ENCODE measurements around the gene B2M. TPM values are rescaled to one million over a fixed set of nuclear protein-coding genes. Genes with fewer than 3 reads are reported as not detected.

Gene B2M
- total and polyA plus RNA-seq, 2 of the 13 experiments (the other 11 are each of a cell fraction or from before 2014, with no cell fraction given) = 784 to 857 TPM

- no peak for TF ChIP-seq NFIC (IDR thresholded peaks at IDR 0.05; ENCODE audit: low read length)
- TF ChIP-seq ZGPAT (CRISPR knock-in tag; IDR thresholded peaks at IDR 0.05) = no peak
- no peak for TF ChIP-seq NR2C2 (CRISPR knock-in tag; IDR thresholded peaks at IDR 0.05; ENCODE audit: borderline replicate concordance)
- no peak for TF ChIP-seq EHMT2 (IDR thresholded peaks at IDR 0.05; ENCODE audit: borderline replicate concordance, low read depth, low read length)
- no peak for TF ChIP-seq HDAC6 (IDR thresholded peaks at IDR 0.05; ENCODE audit: low read depth, low read length)
- TF ChIP-seq, protein P1, sequence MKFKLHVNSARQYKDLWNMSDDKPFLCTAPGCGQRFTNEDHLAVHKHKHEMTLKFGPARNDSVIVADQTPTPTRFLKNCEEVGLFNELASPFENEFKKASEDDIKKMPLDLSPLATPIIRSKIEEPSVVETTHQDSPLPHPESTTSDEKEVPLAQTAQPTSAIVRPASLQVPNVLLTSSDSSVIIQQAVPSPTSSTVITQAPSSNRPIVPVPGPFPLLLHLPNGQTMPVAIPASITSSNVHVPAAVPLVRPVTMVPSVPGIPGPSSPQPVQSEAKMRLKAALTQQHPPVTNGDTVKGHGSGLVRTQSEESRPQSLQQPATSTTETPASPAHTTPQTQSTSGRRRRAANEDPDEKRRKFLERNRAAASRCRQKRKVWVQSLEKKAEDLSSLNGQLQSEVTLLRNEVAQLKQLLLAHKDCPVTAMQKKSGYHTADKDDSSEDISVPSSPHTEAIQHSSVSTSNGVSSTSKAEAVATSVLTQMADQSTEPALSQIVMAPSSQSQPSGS (CRISPR knock-in tag; IDR thresholded peaks at IDR 0.05) = no peak
These were observed 9.3 kb downstream of the B2M start (continued) for GRCh38 chr15:44720460-44721176.

DNA sequence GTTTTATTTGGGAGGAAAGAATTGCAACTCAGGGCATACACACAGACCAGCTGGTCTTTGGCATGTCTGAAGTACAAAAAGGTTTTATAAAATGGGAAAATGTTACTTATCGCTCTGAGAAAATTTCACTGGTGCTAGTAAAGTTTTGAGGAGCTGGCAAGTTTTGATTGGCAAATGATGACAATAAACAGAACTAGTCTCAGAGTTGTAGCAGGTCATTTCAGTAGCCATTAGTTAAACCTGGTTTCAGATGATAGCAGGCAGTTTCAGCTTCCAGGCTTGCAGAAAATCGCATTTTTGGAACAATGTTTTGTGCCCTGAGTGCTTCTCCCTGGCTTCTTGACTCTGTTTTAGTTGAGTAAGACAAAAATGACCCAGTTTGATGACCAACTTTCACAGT lies 10.7 kb downstream of the B2M start:
- Histone ChIP-seq H2AFZ (ENCODE audit: low read length) (no peak overlapping the region), H3K9ac (ENCODE audit: insufficient read depth, low read depth, low read length) (no peak overlapping the region), H3K4me3 (replicated peaks in 1 of 3; ENCODE audit: insufficient read depth in 1 of 3, low read depth in 2 of 3, low read length in 3 of 3) (no peak overlapping the region), H3K36me3 (replicated peaks in 1 of 2; ENCODE audit: control insufficient read depth in 1 of 2, insufficient read depth in 2 of 2, low read length in 2 of 2) (peaks cover 2 to 7% of the 10 kb centered on the region in 2 experiments; a peak in 2 of 5 replicates), H4K20me1 (ENCODE audit: insufficient read depth, low read length) (no peaks in the 10 kb centered on the region), H3K79me2 (ENCODE audit: insufficient read depth, low read length) (no peaks in the 10 kb centered on the region), H3K27ac (ENCODE audit: extremely low read length, insufficient read depth, low read length) (no peak overlapping the region), H3K9me3 (ENCODE audit: low read length) (no peaks in the 10 kb centered on the region), H3K4me2 (ENCODE audit: low read depth, low read length) (no peak overlapping the region), H3K27me3 (ENCODE audit: control insufficient read depth in 1 of 2, insufficient read depth in 2 of 2, low read length in 2 of 2) (no peaks in the 10 kb centered on the region), H3K4me1 (ENCODE audit: insufficient read depth, low read length) (peaks cover 55% of the 10 kb centered on the region)
- POLR2A ChIA-PET = interaction anchor here (1.3 to 3.4 kb wide), 2 partner anchors 10 to 58 kb away, joined by 5 to 17 read pairs; partner anchors contain the start of genes B2M, PATL2 and SPG11
- FAIRE-seq (no peak), ATAC-seq (no peak), DNase-seq (ENCODE audit: low spot score) (no peak)
- WGBS (ENCODE audit: low lambda C conversion rate) = 75% methylated on average over 2 of the region's 2 CpGs
- BruUV-seq (replicated peaks) = no TSS peak
- intact Hi-C loops (cut with micrococcal nuclease; ENCODE audit: unreplicated experiment) = no loop called here
- in situ Hi-C loops (cut with HindIII; ENCODE audit: extremely low pct_ligation_motif_present, low pct_unique_long_range_greater_than_20kb) = no loop called here
- CTCF ChIA-PET (ENCODE audit: low intra/inter-chr PET ratio, low total read pairs) = no interaction called here
- TF ChIP-seq NFKB2 (CRISPR knock-in tag; IDR thresholded peaks at IDR 0.05; ENCODE audit: borderline replicate concordance) (no peak), ZNF839 (CRISPR knock-in tag; IDR thresholded peaks at IDR 0.05; ENCODE audit: borderline replicate concordance) (no peak), FOXC1 (CRISPR knock-in tag; IDR thresholded peaks at IDR 0.05; ENCODE audit: borderline replicate concordance) (no peak), CHD2 (IDR thresholded peaks at IDR 0.05; ENCODE audit: low read depth, low read length) (no peak), ATF1 (CRISPR knock-in tag; IDR thresholded peaks at IDR 0.05) (no peak), ZNF282 (IDR thresholded peaks at IDR 0.05; ENCODE audit: partially characterized antibody) (no peak), ZNF275 (CRISPR knock-in tag; IDR thresholded peaks at IDR 0.05; ENCODE audit: borderline replicate concordance) (no peak), PITX1 (CRISPR knock-in tag; IDR thresholded peaks at IDR 0.05) (no peak), SYNCRIP (IDR thresholded peaks at IDR 0.05; ENCODE audit: insufficient read depth, low read depth, low read length) (no peak), HNRNPLL (IDR thresholded peaks at IDR 0.05; ENCODE audit: low read depth, low read length, poor library complexity, severe bottlenecking) (no peak)
- TF ChIP-seq, protein P2, sequence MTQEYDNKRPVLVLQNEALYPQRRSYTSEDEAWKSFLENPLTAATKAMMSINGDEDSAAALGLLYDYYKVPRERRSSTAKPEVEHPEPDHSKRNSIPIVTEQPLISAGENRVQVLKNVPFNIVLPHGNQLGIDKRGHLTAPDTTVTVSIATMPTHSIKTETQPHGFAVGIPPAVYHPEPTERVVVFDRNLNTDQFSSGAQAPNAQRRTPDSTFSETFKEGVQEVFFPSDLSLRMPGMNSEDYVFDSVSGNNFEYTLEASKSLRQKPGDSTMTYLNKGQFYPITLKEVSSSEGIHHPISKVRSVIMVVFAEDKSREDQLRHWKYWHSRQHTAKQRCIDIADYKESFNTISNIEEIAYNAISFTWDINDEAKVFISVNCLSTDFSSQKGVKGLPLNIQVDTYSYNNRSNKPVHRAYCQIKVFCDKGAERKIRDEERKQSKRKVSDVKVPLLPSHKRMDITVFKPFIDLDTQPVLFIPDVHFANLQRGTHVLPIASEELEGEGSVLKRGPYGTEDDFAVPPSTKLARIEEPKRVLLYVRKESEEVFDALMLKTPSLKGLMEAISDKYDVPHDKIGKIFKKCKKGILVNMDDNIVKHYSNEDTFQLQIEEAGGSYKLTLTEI (CRISPR knock-in tag; conservative IDR thresholded peaks at IDR 0.05) = no peak
